Neural cell (in vitro differentiated cells): Measurements from ENCODE around the gene SCN7A. TPM values are rescaled to one million over a fixed set of nuclear protein-coding genes. Genes with fewer than 3 reads are reported as not detected.

ENCODE experiments used
- H2AFZ ChIP-seq: fragments of 200-600, 300-800 bp; sonication (generic), shearing (Covaris generic); 2 replicates; pipeline ENCODE4 v1.6.0; 2014; ENCODE audit warnings: low read depth, mild to moderate bottlenecking, antibody characterized with exemption, low read length, moderate library complexity
- H3F3A ChIP-seq: fragments of 200-600 bp; shearing (Covaris generic); 2 replicates; pipeline ENCODE4 v1.6.1; 2016; ENCODE audit warnings: mild to moderate bottlenecking, moderate library complexity, mixed read lengths, antibody characterized with exemption, low read length; ENCODE audit not compliant: insufficient read depth, poor library complexity, severe bottlenecking
- H3K27ac ChIP-seq: fragments of 200-600, 300-800 bp; sonication (generic), shearing (Covaris generic); 2 replicates; pipeline ENCODE4 v1.5.1; 2014; ENCODE audit warnings: mild to moderate bottlenecking, low read length, moderate library complexity
- H3K27me3 ChIP-seq: fragments of 300-800, 200-600 bp; sonication (generic), shearing (Covaris generic); 2 replicates; pipeline ENCODE4 v1.6.0; 2014; ENCODE audit warnings: mild to moderate bottlenecking, low read depth, low read length, moderate library complexity; ENCODE audit not compliant: insufficient read depth
- H3K36me3 ChIP-seq: fragments of 300-800, 200-600 bp; sonication (generic), shearing (Covaris generic); 2 replicates; pipeline ENCODE4 v1.5.1; 2014; ENCODE audit warnings: mild to moderate bottlenecking, antibody characterized with exemption, low read length, moderate library complexity; ENCODE audit not compliant: insufficient read depth
- H3K4me2 ChIP-seq: fragments of 300-800, 200-600 bp; sonication (generic), shearing (Covaris generic); 2 replicates; pipeline ENCODE4 v1.6.0; 2014; ENCODE audit warnings: mild to moderate bottlenecking, low read length
- H3K4me3 ChIP-seq: fragments of 300-800, 200-600 bp; sonication (generic), shearing (Covaris generic); 2 replicates; pipeline ENCODE4 v1.5.1; 2014; ENCODE audit warnings: mild to moderate bottlenecking, low read length, moderate library complexity
- H3K79me2 ChIP-seq: fragments of 200-600 bp; shearing (Covaris generic); replicated peaks from 2 replicates; pipeline ENCODE4 v1.6.0; 2014; ENCODE audit warnings: mild to moderate bottlenecking, low read length, moderate library complexity; ENCODE audit not compliant: insufficient read depth
- H3K9ac ChIP-seq: fragments of 300-800, 200-600 bp; sonication (generic), shearing (Covaris generic); 2 replicates; pipeline ENCODE4 v1.6.1; 2016; ENCODE audit warnings: mild to moderate bottlenecking, low read length, mixed read lengths
- H3K9me2 ChIP-seq: fragments of 200-600 bp; shearing (Covaris generic); 2 replicates; pipeline ENCODE4 v1.6.1; 2016; ENCODE audit warnings: mild to moderate bottlenecking, low read length, mixed read lengths; ENCODE audit not compliant: insufficient read depth
- H3K9me3 ChIP-seq: fragments of 200-600, 300-800 bp; sonication (generic), shearing (Covaris generic); 2 replicates; pipeline ENCODE4 v1.6.1; 2016; ENCODE audit warnings: mild to moderate bottlenecking, mixed run types, low read length, moderate library complexity, mixed read lengths
- H4K20me1 ChIP-seq: fragments of 200-600 bp; shearing (Covaris generic); 2 replicates; pipeline ENCODE4 v1.6.1; 2016; ENCODE audit warnings: mild to moderate bottlenecking, mixed run types; ENCODE audit not compliant: insufficient read depth
- CTCF ChIP-seq: fragments of 450-650 bp; IDR thresholded peaks from 2 replicates; pipeline ENCODE4 v1.5.1; 2014; ENCODE audit warnings: antibody characterized with exemption, mild to moderate bottlenecking, moderate library complexity; ENCODE audit not compliant: poor library complexity, severe bottlenecking
- EP300 ChIP-seq: fragments of 450-650 bp; conservative IDR thresholded peaks from 2 replicates; pipeline ENCODE4 v1.6.1; 2014; ENCODE audit warnings: antibody characterized with exemption, mild to moderate bottlenecking, moderate library complexity; ENCODE audit not compliant: poor library complexity, severe bottlenecking
- EZH2 ChIP-seq: fragments of 200-600, 300-800 bp; shearing (Covaris generic), sonication (generic); IDR thresholded peaks from 2 replicates; pipeline ENCODE4 v1.6.1; 2014; ENCODE audit warnings: antibody characterized with exemption, low read length, borderline replicate concordance, mild to moderate bottlenecking; ENCODE audit not compliant: insufficient read depth, poor library complexity, severe bottlenecking
- MXI1 ChIP-seq: fragments of 450-650 bp; conservative IDR thresholded peaks from 2 replicates; pipeline ENCODE4 v1.6.1; 2014; ENCODE audit warnings: antibody characterized with exemption, mild to moderate bottlenecking; ENCODE audit not compliant: poor library complexity, severe bottlenecking
- POLR2AphosphoS5 ChIP-seq: IDR thresholded peaks from 2 replicates; pipeline ENCODE4 v1.6.1; 2012
- RAD21 ChIP-seq: fragments of 450-650 bp; conservative IDR thresholded peaks from 2 replicates; pipeline ENCODE4 v1.6.1; 2014; ENCODE audit warnings: antibody characterized with exemption, mild to moderate bottlenecking, moderate library complexity
- SMC3 ChIP-seq: fragments of 450-650 bp; conservative IDR thresholded peaks from 2 replicates; pipeline ENCODE4 v1.6.1; 2014; ENCODE audit warnings: antibody characterized with exemption, mild to moderate bottlenecking, moderate library complexity; ENCODE audit not compliant: poor library complexity
- TAF1 ChIP-seq: IDR thresholded peaks from 2 replicates; pipeline ENCODE4 v1.6.1; 2012; ENCODE audit warnings: low read depth
- polyA plus RNA-seq: library from polyadenylated mRNA; depleted of rRNA; stranded (reverse); fragments of >200 nt; gene quantifications from 2 replicates; pipeline ENCODE4 v1.2.3, GENCODE V29; 2014
- TF ChIP-seq, protein P1 (sequence below): IDR thresholded peaks from 2 replicates; pipeline ENCODE4 v1.6.1; 2012; ENCODE audit warnings: borderline replicate concordance

The SCN7A gene
- polyA plus RNA-seq, 1 donor from 2014 or later, result 0.09 TPM

DNA sequence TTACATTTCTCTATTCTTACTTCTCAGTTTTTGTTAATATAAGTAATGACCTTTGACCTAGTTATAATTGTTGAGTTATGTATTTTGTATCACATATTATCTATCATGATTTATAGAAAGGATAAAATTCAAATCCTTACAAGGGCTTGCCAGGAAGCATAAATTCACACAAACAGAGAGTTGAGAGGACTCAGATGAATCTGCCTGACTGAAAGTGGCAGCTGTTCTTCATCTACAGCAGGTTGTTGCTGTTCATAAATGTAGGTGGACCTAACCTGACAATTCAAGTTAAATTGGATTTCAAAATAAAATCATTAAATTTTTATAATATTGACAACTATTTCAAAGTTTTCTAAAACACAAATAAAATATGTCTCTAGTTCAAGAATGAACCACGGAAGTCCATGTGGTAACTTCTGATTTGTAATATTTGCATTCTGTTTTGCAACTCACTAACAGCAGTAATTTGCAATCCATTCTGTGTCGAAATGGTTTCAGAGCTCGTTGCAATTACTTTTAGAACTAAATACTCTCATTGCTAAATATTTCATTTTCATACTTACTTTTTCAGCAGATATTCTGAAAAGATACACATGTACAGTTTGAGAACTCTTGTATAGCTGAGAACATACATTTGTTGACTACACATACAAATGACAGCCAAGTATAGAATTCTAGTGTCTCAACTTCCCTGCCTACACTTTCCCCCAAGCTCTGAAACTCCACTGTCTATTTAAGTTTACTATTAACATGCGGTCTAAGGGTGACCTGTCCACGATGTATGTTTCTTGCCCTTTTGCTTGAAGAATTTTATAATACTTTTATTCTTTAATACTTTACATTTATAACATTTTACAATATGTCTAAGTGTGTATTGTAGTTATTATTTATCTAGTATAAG lies 25.7 kb downstream of the SCN7A start:
- Histone ChIP-seq H3K9me3 (no peaks in the 10 kb centered on the region), H4K20me1 (no peaks in the 10 kb centered on the region), H3K9me2 (no peaks in the 10 kb centered on the region), H2AFZ (no peak overlapping the region), H3K4me3 (no peak overlapping the region), H3K79me2 (no peaks in the 10 kb centered on the region), H3K36me3 (no peaks in the 10 kb centered on the region), H3K27me3 (no peaks in the 10 kb centered on the region), H3F3A (no peaks in the 10 kb centered on the region), H3K27ac (no peak overlapping the region), H3K9ac (no peak overlapping the region), H3K4me2 (no peak overlapping the region)
- TF ChIP-seq MXI1 (no peak), RAD21 (no peak), POLR2AphosphoS5 (no peak), TAF1 (no peak), CTCF (no peak), EZH2 (no peak), EP300 (no peak)
- TF ChIP-seq, protein P1, sequence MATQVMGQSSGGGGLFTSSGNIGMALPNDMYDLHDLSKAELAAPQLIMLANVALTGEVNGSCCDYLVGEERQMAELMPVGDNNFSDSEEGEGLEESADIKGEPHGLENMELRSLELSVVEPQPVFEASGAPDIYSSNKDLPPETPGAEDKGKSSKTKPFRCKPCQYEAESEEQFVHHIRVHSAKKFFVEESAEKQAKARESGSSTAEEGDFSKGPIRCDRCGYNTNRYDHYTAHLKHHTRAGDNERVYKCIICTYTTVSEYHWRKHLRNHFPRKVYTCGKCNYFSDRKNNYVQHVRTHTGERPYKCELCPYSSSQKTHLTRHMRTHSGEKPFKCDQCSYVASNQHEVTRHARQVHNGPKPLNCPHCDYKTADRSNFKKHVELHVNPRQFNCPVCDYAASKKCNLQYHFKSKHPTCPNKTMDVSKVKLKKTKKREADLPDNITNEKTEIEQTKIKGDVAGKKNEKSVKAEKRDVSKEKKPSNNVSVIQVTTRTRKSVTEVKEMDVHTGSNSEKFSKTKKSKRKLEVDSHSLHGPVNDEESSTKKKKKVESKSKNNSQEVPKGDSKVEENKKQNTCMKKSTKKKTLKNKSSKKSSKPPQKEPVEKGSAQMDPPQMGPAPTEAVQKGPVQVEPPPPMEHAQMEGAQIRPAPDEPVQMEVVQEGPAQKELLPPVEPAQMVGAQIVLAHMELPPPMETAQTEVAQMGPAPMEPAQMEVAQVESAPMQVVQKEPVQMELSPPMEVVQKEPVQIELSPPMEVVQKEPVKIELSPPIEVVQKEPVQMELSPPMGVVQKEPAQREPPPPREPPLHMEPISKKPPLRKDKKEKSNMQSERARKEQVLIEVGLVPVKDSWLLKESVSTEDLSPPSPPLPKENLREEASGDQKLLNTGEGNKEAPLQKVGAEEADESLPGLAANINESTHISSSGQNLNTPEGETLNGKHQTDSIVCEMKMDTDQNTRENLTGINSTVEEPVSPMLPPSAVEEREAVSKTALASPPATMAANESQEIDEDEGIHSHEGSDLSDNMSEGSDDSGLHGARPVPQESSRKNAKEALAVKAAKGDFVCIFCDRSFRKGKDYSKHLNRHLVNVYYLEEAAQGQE, result no peak

- Histone ChIP-seq H3K79me2 (no peaks in the 10 kb centered on the region), H3K27ac (no peak overlapping the region), H3K4me3 (no peak overlapping the region), H3K9ac (no peak overlapping the region), H3K36me3 (no peaks in the 10 kb centered on the region), H3K9me2 (no peaks in the 10 kb centered on the region), H3K27me3 (no peaks in the 10 kb centered on the region), H2AFZ (no peak overlapping the region), H3F3A (no peaks in the 10 kb centered on the region), H3K4me2 (no peak overlapping the region), H4K20me1 (no peaks in the 10 kb centered on the region), H3K9me3 (no peaks in the 10 kb centered on the region)
- TF ChIP-seq EZH2 (no peak), TAF1 (no peak), RAD21 (no peak), EP300 (no peak), POLR2AphosphoS5 (no peak), MXI1 (no peak), CTCF (no peak), SMC3 (no peak)
- TF ChIP-seq, protein P1, result no peak
Measured at GRCh38 chr2:166464187-166464586, 29.9 kb downstream of the SCN7A start.
